Measurements from ENCODE around the gene TPCN2. TPM values are rescaled to one million over a fixed set of nuclear protein-coding genes. Genes with fewer than 3 reads are reported as not detected.

Gene TPCN2
- total RNA-seq, 2 experiments from 2014 or later: 16.0 to 17.0 TPM

GRCh38 chr11:69044111-69045013, 4.4 kb upstream of the TPCN2 start:
- POLR2A ChIA-PET: no interaction called here
- H3K27me3 Mint-ChIP-seq: no peaks in the 10 kb centered on the region
- H3K36me3 Mint-ChIP-seq (ENCODE audit: low read depth): no peaks in the 10 kb centered on the region
- no peaks in the 10 kb centered on the region for H3K9me3 Mint-ChIP-seq
- CTCF ChIA-PET: interaction anchor here (0.7 kb wide), 2 partner anchors 36 to 131 kb away, joined by 3 read pairs; no protein-coding TSS in a partner anchor
- H3K4me3 Mint-ChIP-seq: no peak overlapping the region
- ATAC-seq (no peak), DNase-seq (peak; percentile 38)
- peaks cover 27% of the 10 kb centered on the region for H3K4me1 Mint-ChIP-seq (ENCODE audit: low read depth)
- intact Hi-C loops (cut with micrococcal nuclease): no loop called here
- H3K27ac Mint-ChIP-seq: no peak overlapping the region
- TF ChIP-seq CTCF (IDR thresholded peaks at IDR 0.05): peak; percentile 43

- ChIA-PET CTCF (interaction anchor here (1.0 kb wide), 1 partner anchor 244 kb away, joined by 3 read pairs; no protein-coding TSS in a partner anchor), POLR2A (interaction anchor here (1.3 kb wide), 1 partner anchor 31 kb away, joined by 3 read pairs; no protein-coding TSS in a partner anchor)
- Mint-ChIP-seq H3K27ac (peak overlapping the region; percentile 77), H3K4me3 (peak overlapping the region; percentile 66), H3K36me3 (ENCODE audit: low read depth) (no peaks in the 10 kb centered on the region), H3K9me3 (no peaks in the 10 kb centered on the region), H3K27me3 (no peaks in the 10 kb centered on the region), H3K4me1 (ENCODE audit: low read depth) (peaks cover 31% of the 10 kb centered on the region)
- ATAC-seq: no peak
- no peak for DNase-seq
- intact Hi-C loops (cut with micrococcal nuclease): no loop called here
- no peak for TF ChIP-seq CTCF (IDR thresholded peaks at IDR 0.05)
Observed at GRCh38 chr11:69048031-69048693, 570 bp upstream of the TPCN2 start.

- intact Hi-C loops (cut with micrococcal nuclease): no loop called here
- ATAC-seq: no peak
- no peaks in the 10 kb centered on the region for H3K9me3 Mint-ChIP-seq
- H3K27me3 Mint-ChIP-seq: no peaks in the 10 kb centered on the region
- peak overlapping the region; percentile 88 for H3K27ac Mint-ChIP-seq
- ChIA-PET POLR2A (interaction anchor here (1.2 to 1.3 kb wide), 3 partner anchors 16 to 145 kb away, joined by 3 to 4 read pairs (median 3); no protein-coding TSS in a partner anchor), CTCF (no interaction called here)
- peaks cover 33% of the 10 kb centered on the region for H3K4me1 Mint-ChIP-seq (ENCODE audit: low read depth)
- peak; percentile 56 for DNase-seq
- H3K36me3 Mint-ChIP-seq (ENCODE audit: low read depth): no peaks in the 10 kb centered on the region
- peak overlapping the region; percentile 80 for H3K4me3 Mint-ChIP-seq
- no peak for TF ChIP-seq CTCF (IDR thresholded peaks at IDR 0.05)
Observed at GRCh38 chr11:69049490-69049867, 747 bp downstream of the TPCN2 start.

- Mint-ChIP-seq H3K4me1 (ENCODE audit: low read depth) (peaks cover 38% of the 10 kb centered on the region), H3K9me3 (no peaks in the 10 kb centered on the region), H3K4me3 (peak overlapping the region; percentile 80), H3K27ac (peak overlapping the region; percentile 42), H3K36me3 (ENCODE audit: low read depth) (no peaks in the 10 kb centered on the region), H3K27me3 (no peaks in the 10 kb centered on the region)
- DNase-seq: no peak
- no peak for ATAC-seq
- intact Hi-C loops (cut with micrococcal nuclease): no loop called here
- no peak for TF ChIP-seq CTCF (IDR thresholded peaks at IDR 0.05)
- POLR2A ChIA-PET: interaction anchor here (1.3 kb wide), 1 partner anchor 146 kb away, joined by 3 read pairs; no protein-coding TSS in a partner anchor
- CTCF ChIA-PET: interaction anchor here (1.0 kb wide), 1 partner anchor 49 kb away, joined by 3 read pairs; no protein-coding TSS in a partner anchor
Observed at GRCh38 chr11:69050592-69051380, 2.1 kb downstream of the TPCN2 start.
